Measurements from ENCODE around the gene GET4. TPM values are rescaled to one million over a fixed set of nuclear protein-coding genes. Genes with fewer than 3 reads are reported as not detected.

Gene GET4
- total and polyA plus RNA-seq, 2 experiments from 2014 or later: 26.3 to 26.8 TPM

- no peak for TF ChIP-seq EZH2 (IDR thresholded peaks at IDR 0.05; ENCODE audit: insufficient read depth, poor library complexity, severe bottlenecking)
- TF ChIP-seq EZH2phosphoT487 (IDR thresholded peaks at IDR 0.05; ENCODE audit: insufficient read depth, low read depth): no peak
- Histone ChIP-seq H3K4me3 (no peak overlapping the region), H3K79me2 (ENCODE audit: insufficient read depth) (no peaks in the 10 kb centered on the region), H3K36me3 (ENCODE audit: low read depth) (peaks cover 15% of the 10 kb centered on the region), H4K20me1 (ENCODE audit: insufficient read depth) (no peaks in the 10 kb centered on the region), H2AFZ (no peak overlapping the region), H3K9me2 (ENCODE audit: insufficient read depth) (no peaks in the 10 kb centered on the region), H3F3A (ENCODE audit: insufficient read depth) (0 out of 2 replicates have a peak, but pooled peaks cover 4% of the 10 kb centered on the region), H3K4me1 (ENCODE audit: insufficient read depth) (peaks cover 14% of the 10 kb centered on the region), H3K27me3 (replicated peaks; ENCODE audit: insufficient read depth) (no peaks in the 10 kb centered on the region), H3K27ac (no peak overlapping the region), H3K9me3 (ENCODE audit: low read depth) (no peaks in the 10 kb centered on the region), H3K9ac (no peak overlapping the region), H3K4me2 (ENCODE audit: unreplicated experiment) (no peak overlapping the region)
- 89 to 94% methylated on average over 13 to 16 of the region's 16 CpGs for WGBS, 2 experiments (ENCODE audit: low coverage in 1 of 2, low lambda C conversion rate in 2 of 2, missing lambda C conversion rate in 2 of 2)
- no peak for DNase-seq
- in situ Hi-C loops (cut with MboI): no loop called here
Observed at GRCh38 chr7:863106-863505, 13.2 kb upstream of the GET4 start.

- no peaks in the 10 kb centered on the region for H4K20me1 ChIP-seq (ENCODE audit: insufficient read depth)
- H3K9me3 ChIP-seq (ENCODE audit: low read depth): no peaks in the 10 kb centered on the region
- no peak overlapping the region for H2AFZ ChIP-seq
- no peak for DNase-seq
- peaks cover 5% of the 10 kb centered on the region; the same call in 1 of the 2 replicates for H3K36me3 ChIP-seq (ENCODE audit: low read depth)
- no peak overlapping the region for H3K9ac ChIP-seq
- H3K4me3 ChIP-seq: no peak overlapping the region
- no peak overlapping the region for H3K27ac ChIP-seq
- 94 to 96% methylated on average over 25 of the region's 25 CpGs for WGBS, 2 experiments (ENCODE audit: low coverage in 1 of 2, low lambda C conversion rate in 2 of 2, missing lambda C conversion rate in 2 of 2)
- in situ Hi-C loops (cut with MboI): no loop called here
- TF ChIP-seq EZH2phosphoT487 (IDR thresholded peaks at IDR 0.05; ENCODE audit: insufficient read depth, low read depth): no peak
- no peak for TF ChIP-seq EZH2 (IDR thresholded peaks at IDR 0.05; ENCODE audit: insufficient read depth, poor library complexity, severe bottlenecking)
- no peaks in the 10 kb centered on the region for H3K27me3 ChIP-seq (replicated peaks; ENCODE audit: insufficient read depth)
- 0 out of 2 replicates have a peak, but pooled peaks cover 4% of the 10 kb centered on the region for H3F3A ChIP-seq (ENCODE audit: insufficient read depth)
- H3K4me1 ChIP-seq (ENCODE audit: insufficient read depth): peaks cover 16% of the 10 kb centered on the region
- peaks cover 8% of the 10 kb centered on the region for H3K79me2 ChIP-seq (ENCODE audit: insufficient read depth)
- H3K9me2 ChIP-seq (ENCODE audit: insufficient read depth): no peaks in the 10 kb centered on the region
- no peak overlapping the region for H3K4me2 ChIP-seq (ENCODE audit: unreplicated experiment)
Observed at GRCh38 chr7:865921-866320, 10.4 kb upstream of the GET4 start.

- peak overlapping the region; percentile 62 for H2AFZ ChIP-seq
- H3K4me3 ChIP-seq: no peak overlapping the region
- peak overlapping the region; percentile 55 for H3K4me2 ChIP-seq (ENCODE audit: unreplicated experiment)
- no peaks in the 10 kb centered on the region for H3K9me2 ChIP-seq (ENCODE audit: insufficient read depth)
- no peaks in the 10 kb centered on the region for H3K27me3 ChIP-seq (replicated peaks; ENCODE audit: insufficient read depth)
- H3K4me1 ChIP-seq (ENCODE audit: insufficient read depth): peaks cover 16% of the 10 kb centered on the region
- no peak for TF ChIP-seq EZH2phosphoT487 (IDR thresholded peaks at IDR 0.05; ENCODE audit: insufficient read depth, low read depth)
- no peaks in the 10 kb centered on the region for H4K20me1 ChIP-seq (ENCODE audit: insufficient read depth)
- H3K9ac ChIP-seq: peak overlapping the region; percentile 82
- H3K36me3 ChIP-seq (ENCODE audit: low read depth): peaks cover 6% of the 10 kb centered on the region; the same call in 1 of the 2 replicates
- DNase-seq: peak; percentile 91
- H3K27ac ChIP-seq: peak overlapping the region; percentile 95
- WGBS, 2 experiments (ENCODE audit: low coverage in 1 of 2, low lambda C conversion rate in 2 of 2, missing lambda C conversion rate in 2 of 2): 25 to 26% methylated on average over 18 of the region's 18 CpGs
- in situ Hi-C loops (cut with MboI): no loop called here
- H3K9me3 ChIP-seq (ENCODE audit: low read depth): no peaks in the 10 kb centered on the region
- H3F3A ChIP-seq (ENCODE audit: insufficient read depth): 0 out of 2 replicates have a peak, but pooled peaks cover 4% of the 10 kb centered on the region
- peaks cover 8% of the 10 kb centered on the region for H3K79me2 ChIP-seq (ENCODE audit: insufficient read depth)
Observed at GRCh38 chr7:867001-867405, 9.4 kb upstream of the GET4 start.

- H3K9ac ChIP-seq: peak overlapping the region; percentile 82
- in situ Hi-C loops (cut with MboI): no loop called here
Observed at GRCh38 chr7:867406-868188, 8.8 kb upstream of the GET4 start.

More at GRCh38 chr7:867406-868188, 8.8 kb upstream of the GET4 start:
- Histone ChIP-seq H3K9me3 (ENCODE audit: low read depth) (no peaks in the 10 kb centered on the region), H3K9me2 (ENCODE audit: insufficient read depth) (no peaks in the 10 kb centered on the region), H3K4me3 (peak overlapping the region; percentile 16; the same call in 1 of the 2 replicates), H3K27ac (peak overlapping the region; percentile 95), H3F3A (ENCODE audit: insufficient read depth) (peaks cover 4% of the 10 kb centered on the region; the same call in 1 of the 2 replicates), H3K4me2 (ENCODE audit: unreplicated experiment) (peak overlapping the region; percentile 55), H3K27me3 (replicated peaks; ENCODE audit: insufficient read depth) (no peaks in the 10 kb centered on the region), H2AFZ (peak overlapping the region; percentile 62), H3K36me3 (ENCODE audit: low read depth) (peaks cover 10% of the 10 kb centered on the region; the same call in 1 of the 2 replicates), H4K20me1 (ENCODE audit: insufficient read depth) (no peaks in the 10 kb centered on the region), H3K4me1 (ENCODE audit: insufficient read depth) (peaks cover 16% of the 10 kb centered on the region), H3K79me2 (ENCODE audit: insufficient read depth) (peaks cover 8% of the 10 kb centered on the region)
- WGBS, 2 experiments (ENCODE audit: low coverage in 1 of 2, low lambda C conversion rate in 2 of 2, missing lambda C conversion rate in 2 of 2): 26 to 29% methylated on average over 21 to 22 of the region's 22 CpGs
- DNase-seq: peak; percentile 96
- TF ChIP-seq EZH2 (IDR thresholded peaks at IDR 0.05; ENCODE audit: insufficient read depth, poor library complexity, severe bottlenecking) (no peak), EZH2phosphoT487 (IDR thresholded peaks at IDR 0.05; ENCODE audit: insufficient read depth, low read depth) (no peak)
